ENCODE data around the gene FERMT1. TPM values are rescaled to one million over a fixed set of nuclear protein-coding genes. Genes with fewer than 3 reads are reported as not detected.
"Not testable (repeated sequence)": the region's sequence is repeated elsewhere in the genome, so short reads cannot be mapped to it uniquely, and the experiment has no call there.

FERMT1 gene
- total RNA-seq, 2 experiments from 2014 or later, result 0.06 to 0.47 TPM

DNA sequence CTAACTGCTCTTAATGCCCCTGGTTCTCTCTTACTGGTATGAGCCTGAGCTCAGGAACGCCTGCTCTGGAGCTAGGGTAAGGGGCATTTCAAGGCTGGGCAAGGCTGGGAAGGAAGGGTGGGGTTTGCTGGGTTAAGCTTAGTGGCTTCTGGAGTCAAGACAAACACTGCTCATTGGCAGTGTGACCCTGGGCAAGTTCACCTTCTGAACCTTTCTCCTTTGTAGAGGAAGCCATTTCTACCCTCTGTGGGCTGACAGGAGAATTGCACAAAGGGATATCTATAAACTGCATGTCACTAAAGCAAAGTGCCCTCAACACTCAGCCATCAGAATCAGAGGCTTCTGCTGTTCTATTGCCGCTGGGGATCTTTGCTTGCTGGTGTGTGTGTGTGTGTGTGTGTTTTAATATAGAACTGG lies 48.7 kb downstream of the FERMT1 start:
- no peaks in the 10 kb centered on the region for H3K9me3 Mint-ChIP-seq (ENCODE audit: low read depth)
- CTCF ChIA-PET, result interaction anchor here (4.9 kb wide), 1 partner anchor 545 kb away, joined by 34 read pairs; no protein-coding TSS in a partner anchor
- H3K27ac Mint-ChIP-seq, result no peak overlapping the region
- ATAC-seq (peak; percentile 33), DNase-seq (no peak)
- H3K27me3 Mint-ChIP-seq, result peaks cover 19% of the 10 kb centered on the region
- H3K4me1 Mint-ChIP-seq, result no peaks in the 10 kb centered on the region
- no peaks in the 10 kb centered on the region for H3K36me3 Mint-ChIP-seq
- H3K4me3 Mint-ChIP-seq, result no peak overlapping the region

DNA sequence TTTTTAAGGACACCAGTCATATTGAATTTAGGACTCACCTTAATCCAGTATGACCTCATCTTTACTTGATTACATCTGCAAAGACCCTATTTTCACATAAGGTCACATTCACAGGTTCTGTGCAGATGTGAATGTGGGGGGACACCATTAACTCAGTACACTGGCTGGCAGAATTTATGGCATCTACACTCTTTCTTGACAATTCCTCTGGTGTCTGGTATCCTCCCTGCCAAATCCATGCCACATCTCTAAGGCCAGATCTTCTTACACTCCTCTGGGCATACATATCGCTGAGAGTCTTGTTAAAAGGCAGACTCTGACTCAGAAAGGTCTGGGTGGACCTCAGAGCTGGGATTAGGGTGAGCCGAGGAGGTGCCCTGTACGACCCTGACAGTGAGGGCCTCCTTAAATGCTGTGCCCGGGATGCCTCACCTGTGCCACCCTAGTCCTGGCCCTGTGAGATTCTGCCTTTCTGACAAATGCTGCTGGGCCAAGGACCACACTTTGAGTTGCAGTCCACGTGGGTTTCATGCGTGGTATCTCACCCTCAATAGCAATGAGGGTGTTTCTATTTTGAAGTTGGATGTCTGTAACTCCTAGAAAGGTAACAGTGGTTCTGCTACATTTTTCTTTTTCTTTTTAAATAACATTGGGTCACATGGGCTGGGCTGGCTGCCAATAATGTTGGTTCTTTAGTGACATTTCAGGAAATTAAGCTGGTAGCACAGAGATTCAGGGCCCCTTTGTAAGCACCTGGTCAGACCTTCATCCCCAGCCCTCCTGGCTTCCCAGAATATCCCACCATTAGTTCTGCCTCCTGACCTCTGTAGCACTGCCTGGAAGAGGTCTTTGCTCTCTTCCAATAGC lies 51.8 kb downstream of the FERMT1 start:
- DNase-seq (no peak), ATAC-seq (no peak)
- Mint-ChIP-seq H3K9me3 (ENCODE audit: low read depth) (no peaks in the 10 kb centered on the region), H3K27ac (peak overlapping the region; percentile 63), H3K4me3 (no peak overlapping the region), H3K4me1 (no peaks in the 10 kb centered on the region), H3K36me3 (no peaks in the 10 kb centered on the region), H3K27me3 (peaks cover 11% of the 10 kb centered on the region)
- CTCF ChIA-PET, result no interaction called here

DNA sequence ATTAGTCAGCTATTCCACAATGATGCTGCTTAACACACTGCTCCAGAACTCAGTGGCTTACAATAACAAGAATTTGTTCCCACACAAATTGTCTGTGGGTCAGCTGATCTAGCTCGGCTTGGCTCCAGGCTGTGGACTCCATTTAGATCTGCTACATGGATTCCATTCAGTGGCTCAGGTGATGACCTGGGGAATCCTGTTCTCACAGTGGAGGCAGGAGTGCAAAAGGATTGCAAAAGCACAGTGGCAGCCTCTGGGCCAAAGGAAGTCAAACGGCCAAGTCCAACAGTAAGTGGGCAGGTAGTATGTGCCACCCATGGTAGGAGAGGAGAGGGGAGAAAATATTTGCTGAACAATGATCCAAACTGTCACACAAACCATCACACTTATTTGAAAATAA lies 53.2 kb downstream of the FERMT1 start:
- Mint-ChIP-seq H3K4me3 (no peak overlapping the region), H3K27ac (no peak overlapping the region), H3K9me3 (ENCODE audit: low read depth) (no peaks in the 10 kb centered on the region), H3K4me1 (no peaks in the 10 kb centered on the region), H3K27me3 (peaks cover 8% of the 10 kb centered on the region), H3K36me3 (no peaks in the 10 kb centered on the region)
- no peak for ATAC-seq
- CTCF ChIA-PET, result no interaction called here
- DNase-seq, result no peak

DNA sequence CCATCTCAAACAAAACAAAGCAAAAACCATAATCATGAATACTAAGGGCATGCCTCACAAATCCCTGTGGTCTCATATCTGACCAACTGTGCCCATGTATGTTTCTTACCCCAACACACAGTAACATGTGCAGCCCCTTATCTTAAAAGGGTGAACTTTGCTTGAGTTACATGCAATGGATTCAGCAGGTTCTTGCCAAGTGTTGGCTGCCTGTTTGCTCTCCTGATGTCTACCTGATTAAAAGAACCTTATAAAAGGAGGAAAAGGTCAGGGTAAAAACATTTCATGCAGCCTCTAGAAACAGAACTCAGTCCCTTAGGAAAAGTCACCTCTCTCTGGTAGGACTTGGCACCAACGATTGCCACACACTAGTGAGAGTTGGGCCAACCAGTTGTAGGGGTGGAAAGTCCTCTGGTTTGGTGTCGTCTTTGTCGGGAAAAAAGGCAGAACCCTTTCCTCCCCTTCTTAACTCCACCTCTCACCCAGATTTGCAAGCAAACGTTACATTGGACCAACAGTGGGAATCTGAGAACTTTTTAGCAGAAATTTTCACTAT lies 55.0 kb downstream of the FERMT1 start:
- no peak for ATAC-seq
- Mint-ChIP-seq H3K27me3 (peaks cover 2% of the 10 kb centered on the region), H3K27ac (no peak overlapping the region), H3K36me3 (no peaks in the 10 kb centered on the region), H3K9me3 (ENCODE audit: low read depth) (no peaks in the 10 kb centered on the region), H3K4me3 (no peak overlapping the region), H3K4me1 (no peaks in the 10 kb centered on the region)
- DNase-seq, result no peak
- CTCF ChIA-PET, result no interaction called here

DNA sequence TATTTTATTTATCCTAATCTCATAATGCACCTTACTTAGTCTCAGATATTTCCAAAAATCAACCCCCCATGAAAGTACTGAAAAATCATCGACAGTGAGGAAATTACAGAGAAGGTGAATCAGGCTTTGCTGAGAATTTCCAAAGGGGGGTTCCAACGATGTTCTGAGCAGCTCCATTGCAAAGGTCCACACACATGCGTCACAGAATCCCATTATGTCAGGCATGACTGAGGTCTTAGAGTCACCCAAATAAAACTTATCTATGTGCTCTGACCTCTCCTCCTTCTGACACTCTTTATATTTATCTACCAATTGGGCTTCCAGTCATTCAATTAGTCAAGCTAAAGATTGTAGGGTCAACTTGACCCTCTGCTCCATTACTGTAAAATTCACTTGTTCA lies 56.2 kb downstream of the FERMT1 start:
- H3K4me1 Mint-ChIP-seq, result peaks cover 2% of the 10 kb centered on the region

DNA sequence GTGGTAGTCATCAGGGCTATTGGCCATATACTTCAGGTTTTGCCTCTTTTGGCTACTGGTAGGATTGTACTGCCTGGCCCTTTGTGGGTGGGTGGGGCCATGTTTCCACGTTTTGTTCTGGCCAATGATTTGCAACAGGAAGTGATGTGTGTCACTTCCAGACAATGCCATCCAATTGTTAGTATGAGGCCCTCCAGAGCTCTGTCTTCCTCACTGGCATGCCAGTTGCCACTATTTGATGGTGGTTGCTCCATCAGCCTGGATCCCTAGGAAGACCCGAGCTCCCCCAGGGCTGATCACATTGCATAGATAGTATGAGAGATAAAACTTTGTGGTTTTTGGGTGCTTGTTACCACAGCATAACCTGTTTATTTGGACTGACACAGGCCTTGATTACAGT lies 61.3 kb downstream of the FERMT1 start:
- no peak for ATAC-seq
- DNase-seq, result no peak
- H3K9me3 Mint-ChIP-seq (ENCODE audit: low read depth), result no peaks in the 10 kb centered on the region
- no peaks in the 10 kb centered on the region for H3K36me3 Mint-ChIP-seq
- H3K27me3 Mint-ChIP-seq, result peaks cover 26% of the 10 kb centered on the region
- H3K4me1 Mint-ChIP-seq, result peaks cover 2% of the 10 kb centered on the region
- no peak overlapping the region for H3K27ac Mint-ChIP-seq
- CTCF ChIA-PET, result interaction anchor here (1.5 kb wide), 1 partner anchor 16 kb away, joined by 3 read pairs; no protein-coding TSS in a partner anchor
- H3K4me3 Mint-ChIP-seq, result no peak overlapping the region

More for the DNA sequence above, 56.2 kb downstream of the FERMT1 start:
- Mint-ChIP-seq H3K27ac (no peak overlapping the region), H3K36me3 (no peaks in the 10 kb centered on the region), H3K4me3 (no peak overlapping the region), H3K27me3 (peaks cover 2% of the 10 kb centered on the region), H3K9me3 (ENCODE audit: low read depth) (no peaks in the 10 kb centered on the region)
- CTCF ChIA-PET, result no interaction called here
- no peak for DNase-seq
- no peak for ATAC-seq

DNA sequence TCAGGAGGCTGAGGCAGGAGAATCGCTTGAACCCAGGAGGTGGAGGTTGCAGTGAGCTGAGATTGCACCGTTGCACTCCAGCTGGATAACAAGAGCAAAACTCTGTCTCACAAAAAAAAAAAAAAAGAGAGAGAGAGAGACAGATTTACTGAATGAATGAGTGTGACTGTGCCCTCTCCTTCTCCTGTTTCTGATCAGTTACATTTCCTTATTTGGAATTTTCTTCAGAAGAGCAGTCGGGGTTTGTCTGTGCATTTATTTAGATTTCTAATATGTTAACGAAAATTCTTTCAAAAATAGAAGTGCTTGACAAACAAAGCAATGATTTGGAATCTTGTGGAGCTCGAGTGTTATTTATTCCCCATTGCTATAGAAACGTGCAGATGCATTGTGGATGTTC lies 62.6 kb downstream of the FERMT1 start:
- no peak overlapping the region for H3K27ac Mint-ChIP-seq
- CTCF ChIA-PET, result no interaction called here
- ATAC-seq (no peak), DNase-seq (no peak)
- no peaks in the 10 kb centered on the region for H3K36me3 Mint-ChIP-seq
- H3K4me3 Mint-ChIP-seq, result no peak overlapping the region
- no peaks in the 10 kb centered on the region for H3K9me3 Mint-ChIP-seq (ENCODE audit: low read depth)
- peaks cover 24% of the 10 kb centered on the region for H3K27me3 Mint-ChIP-seq
- peaks cover 2% of the 10 kb centered on the region for H3K4me1 Mint-ChIP-seq

DNA sequence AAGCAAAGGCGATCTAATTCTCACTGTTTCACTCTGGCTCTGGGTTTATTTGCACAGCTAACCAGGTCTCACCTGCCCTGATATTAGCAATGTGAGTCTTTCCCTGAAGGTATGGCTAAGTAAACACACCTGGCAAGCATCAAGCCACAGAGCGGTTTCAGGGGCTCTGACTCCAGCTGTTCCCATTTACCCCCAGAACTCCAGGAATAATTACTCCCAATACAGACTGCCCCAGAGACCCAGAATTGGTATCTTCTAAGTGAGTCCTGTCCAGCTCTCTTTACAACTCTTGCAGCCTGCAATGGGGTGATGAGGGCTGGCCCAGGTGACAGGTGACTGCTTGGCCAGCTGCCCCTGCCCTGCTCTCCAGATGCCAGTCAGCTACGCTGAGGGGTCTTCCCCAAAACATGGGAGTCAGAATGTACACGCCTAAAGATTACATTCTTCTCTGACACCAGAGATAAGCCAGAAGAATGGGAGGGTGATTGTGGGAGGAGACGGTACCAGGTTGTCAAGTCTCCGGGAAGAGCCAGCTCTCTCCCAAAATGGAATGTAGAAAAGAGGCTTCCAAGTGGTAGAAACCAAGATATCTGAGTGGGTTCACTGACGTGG lies 64.0 kb downstream of the FERMT1 start:
- no peaks in the 10 kb centered on the region for H3K36me3 Mint-ChIP-seq
- H3K9me3 Mint-ChIP-seq (ENCODE audit: low read depth), result no peaks in the 10 kb centered on the region
- no peak overlapping the region for H3K27ac Mint-ChIP-seq
- CTCF ChIA-PET, result no interaction called here
- ATAC-seq (no peak), DNase-seq (no peak)
- H3K4me1 Mint-ChIP-seq, result peaks cover 2% of the 10 kb centered on the region
- peaks cover 33% of the 10 kb centered on the region for H3K27me3 Mint-ChIP-seq
- no peak overlapping the region for H3K4me3 Mint-ChIP-seq

DNA sequence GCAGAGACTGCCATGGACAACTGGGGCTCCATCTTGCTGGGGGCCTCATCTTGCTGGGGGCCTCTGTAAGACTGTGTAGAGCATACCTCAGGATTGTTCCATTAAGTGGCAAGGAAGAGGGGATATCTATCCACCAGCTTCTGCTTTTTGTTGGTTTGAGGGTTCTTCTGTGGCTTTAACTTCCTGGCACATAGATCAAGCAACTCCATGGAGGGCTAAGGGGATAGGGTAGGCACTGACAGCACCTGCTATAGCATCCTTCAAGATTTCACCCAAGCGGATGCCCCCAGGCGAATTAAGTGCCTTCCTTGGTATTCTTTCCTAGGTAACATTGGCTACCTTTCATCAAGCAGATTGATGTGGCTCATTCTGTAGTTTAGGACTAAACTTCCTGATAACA lies 65.1 kb downstream of the FERMT1 start:
- no peak overlapping the region for H3K27ac Mint-ChIP-seq
- H3K36me3 Mint-ChIP-seq, result no peaks in the 10 kb centered on the region
- DNase-seq, result no peak
- H3K4me1 Mint-ChIP-seq, result peaks cover 5% of the 10 kb centered on the region
- no peaks in the 10 kb centered on the region for H3K9me3 Mint-ChIP-seq (ENCODE audit: low read depth)
- no peak overlapping the region for H3K4me3 Mint-ChIP-seq
- CTCF ChIA-PET, result no interaction called here
- no peak for ATAC-seq
- peaks cover 44% of the 10 kb centered on the region for H3K27me3 Mint-ChIP-seq

DNA sequence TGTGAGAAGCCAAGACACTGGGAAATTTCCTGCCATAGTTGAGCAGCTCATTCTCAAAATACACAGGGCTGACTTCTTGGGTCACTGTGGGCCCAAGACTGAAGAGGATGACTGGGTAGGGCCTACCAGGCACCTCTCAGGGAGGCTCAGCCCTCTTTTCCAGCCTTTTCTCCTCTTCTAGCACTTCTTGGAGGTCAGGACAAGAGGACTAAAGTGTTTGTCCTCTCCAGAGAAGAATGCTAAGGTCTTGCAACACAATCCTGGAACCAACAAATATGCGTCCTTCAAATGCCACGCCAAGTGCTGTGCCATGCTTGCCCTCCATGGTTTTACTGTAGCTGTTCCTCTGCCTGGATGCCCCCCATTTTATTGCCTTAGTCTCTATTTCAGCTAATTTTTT lies 65.7 kb downstream of the FERMT1 start:
- no peak overlapping the region for H3K4me3 Mint-ChIP-seq
- H3K4me1 Mint-ChIP-seq, result peaks cover 5% of the 10 kb centered on the region
- no peaks in the 10 kb centered on the region for H3K36me3 Mint-ChIP-seq
- H3K9me3 Mint-ChIP-seq (ENCODE audit: low read depth), result no peaks in the 10 kb centered on the region
- no peak overlapping the region for H3K27ac Mint-ChIP-seq
- ATAC-seq (no peak), DNase-seq (no peak)
- peaks cover 45% of the 10 kb centered on the region for H3K27me3 Mint-ChIP-seq
- CTCF ChIA-PET, result no interaction called here

DNA sequence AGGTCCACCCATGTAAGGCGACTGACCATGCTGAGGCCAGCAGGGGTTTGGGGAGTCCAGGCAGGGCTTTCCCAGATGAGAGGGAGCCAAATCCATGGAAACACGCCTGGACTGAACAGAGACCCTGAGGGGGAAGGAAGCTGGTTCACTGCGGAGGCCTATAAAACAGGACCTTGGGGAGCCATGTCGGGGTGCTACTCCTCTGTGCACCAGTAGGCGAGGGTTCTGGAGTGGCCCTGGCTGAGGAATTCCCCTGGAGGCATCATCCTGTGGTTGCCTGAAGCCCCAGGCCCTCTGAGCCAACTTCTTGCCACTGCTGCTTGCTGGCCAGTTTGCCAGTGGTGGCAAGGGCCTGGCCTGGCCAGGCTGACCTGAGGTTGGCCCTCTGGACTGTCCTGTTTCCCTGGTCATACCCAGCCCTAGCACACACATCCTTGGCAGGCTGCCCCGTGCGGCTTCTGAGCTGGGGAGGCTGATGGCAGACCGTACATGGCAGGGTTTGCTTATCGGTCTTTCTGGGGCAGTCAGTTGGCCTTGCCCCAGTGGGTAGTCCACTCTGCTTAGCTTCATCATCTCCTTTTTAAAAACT lies 66.8 kb downstream of the FERMT1 start:
- no peaks in the 10 kb centered on the region for H3K9me3 Mint-ChIP-seq (ENCODE audit: low read depth)
- no peak for DNase-seq
- no peak overlapping the region for H3K27ac Mint-ChIP-seq
- no peak overlapping the region for H3K4me3 Mint-ChIP-seq
- no peaks in the 10 kb centered on the region for H3K36me3 Mint-ChIP-seq
- ATAC-seq, result no peak
- H3K27me3 Mint-ChIP-seq, result peaks cover 55% of the 10 kb centered on the region
- CTCF ChIA-PET, result no interaction called here
- peaks cover 6% of the 10 kb centered on the region for H3K4me1 Mint-ChIP-seq

DNA sequence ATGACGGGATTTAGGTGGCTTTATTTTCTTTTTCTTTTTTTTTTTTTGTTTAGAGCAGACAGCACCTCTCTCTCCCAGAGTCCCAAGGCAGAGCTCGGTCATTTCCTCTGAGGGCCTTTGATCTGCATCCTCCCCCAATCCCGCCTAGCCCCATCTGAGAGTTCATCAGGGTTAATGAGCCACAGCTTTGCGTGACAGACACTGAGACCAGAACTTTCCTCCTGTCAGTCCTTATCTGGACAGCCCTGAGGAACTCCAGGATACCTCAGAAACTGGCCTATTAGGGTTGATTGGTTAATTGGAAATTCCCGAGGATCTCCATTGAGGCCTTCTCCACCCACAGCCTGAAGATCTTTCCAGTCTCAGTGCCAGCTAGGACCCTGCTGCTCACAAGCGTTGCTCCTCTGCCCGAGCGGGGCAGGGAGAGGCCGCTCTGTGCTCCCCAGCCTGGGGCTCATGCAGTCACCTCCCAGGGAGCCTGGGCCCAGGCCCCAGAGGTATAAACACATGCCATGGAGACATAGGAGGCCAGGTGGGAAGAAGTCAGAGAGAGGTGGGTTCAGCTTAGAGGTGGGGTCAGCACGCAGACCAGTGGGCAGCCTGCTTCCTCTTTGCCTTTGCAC lies 67.6 kb downstream of the FERMT1 start:
- DNase-seq (no peak), ATAC-seq (no peak)
- H3K36me3 Mint-ChIP-seq, result no peaks in the 10 kb centered on the region
- CTCF ChIA-PET, result no interaction called here
- H3K27ac Mint-ChIP-seq, result no peak overlapping the region
- no peak overlapping the region for H3K4me3 Mint-ChIP-seq
- no peaks in the 10 kb centered on the region for H3K9me3 Mint-ChIP-seq (ENCODE audit: low read depth)
- H3K27me3 Mint-ChIP-seq, result peaks cover 63% of the 10 kb centered on the region
- H3K4me1 Mint-ChIP-seq, result peaks cover 6% of the 10 kb centered on the region

DNA sequence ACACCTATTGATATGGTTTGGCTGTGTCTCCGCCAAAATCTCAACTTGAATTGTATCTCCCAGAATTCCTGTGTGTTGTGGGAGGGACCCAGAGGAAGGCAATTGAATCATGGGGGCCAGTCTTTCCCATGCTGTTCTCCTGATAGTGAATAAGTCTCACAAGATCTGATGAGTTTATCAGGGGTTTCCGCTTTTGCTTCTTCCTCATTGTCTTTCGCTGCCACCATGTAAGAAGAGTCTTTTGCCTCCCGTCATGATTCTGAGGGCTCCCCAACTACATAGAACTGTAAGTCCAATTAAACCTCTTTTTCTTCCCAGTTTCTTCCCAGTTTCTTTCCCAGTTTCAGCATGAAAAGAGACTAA lies 68.2 kb downstream of the FERMT1 start:
- H3K27ac Mint-ChIP-seq; DNase-seq; ATAC-seq; H3K4me1 Mint-ChIP-seq; H3K36me3 Mint-ChIP-seq; H3K4me3 Mint-ChIP-seq; H3K9me3 Mint-ChIP-seq (ENCODE audit: low read depth); CTCF ChIA-PET: not testable (repeated sequence)
- peaks cover 66% of the 10 kb centered on the region for H3K27me3 Mint-ChIP-seq
